Glutamatergic neuron (in vitro differentiated cells): ENCODE measurements around the gene RGP1. TPM values are rescaled to one million over a fixed set of nuclear protein-coding genes. Genes with fewer than 3 reads are reported as not detected.

Experiments
- DNase-seq: peaks from one replicate; pipeline ENCODE4 v3.0.0; 2022
- H3K27ac Mint-ChIP-seq: one replicate; pipeline ENCODE4 v1.8.0; 2020; ENCODE audit warnings: mild to moderate bottlenecking, mixed read lengths, inconsistent platforms; ENCODE audit not compliant: unreplicated experiment
- H3K27me3 Mint-ChIP-seq: one replicate; pipeline ENCODE4 v1.8.0; 2020; ENCODE audit warnings: mild to moderate bottlenecking, moderate library complexity, mixed read lengths, inconsistent platforms; ENCODE audit not compliant: unreplicated experiment
- H3K36me3 Mint-ChIP-seq: one replicate; pipeline ENCODE4 v1.8.0; 2020; ENCODE audit warnings: mild to moderate bottlenecking, mixed read lengths, inconsistent platforms; ENCODE audit not compliant: unreplicated experiment
- H3K4me1 Mint-ChIP-seq: one replicate; pipeline ENCODE4 v1.8.0; 2020; ENCODE audit warnings: mild to moderate bottlenecking, low read depth, mixed read lengths, inconsistent platforms; ENCODE audit not compliant: unreplicated experiment
- H3K4me3 Mint-ChIP-seq: one replicate; pipeline ENCODE4 v1.8.0; 2020; ENCODE audit warnings: mild to moderate bottlenecking, mixed read lengths, inconsistent platforms; ENCODE audit not compliant: unreplicated experiment
- H3K9me3 Mint-ChIP-seq: one replicate; pipeline ENCODE4 v1.8.0; 2020; ENCODE audit warnings: mild to moderate bottlenecking, moderate library complexity, mixed read lengths, inconsistent platforms; ENCODE audit not compliant: unreplicated experiment
- total RNA-seq: library from RNA; stranded (reverse); fragmentation: NEBNext Ultra II Directional; extraction: Animal tissue kit (Norgen Biotek cat#: 25700); gene quantifications from one replicate; pipeline ENCODE4 v1.2.1, GENCODE V29; 2021; ENCODE audit not compliant: unreplicated experiment
- TF ChIP-seq, protein P1 (sequence below): fragments of 200-600 bp; sonication (generic); IDR thresholded peaks from one replicate; pipeline ENCODE4 v1.5.0; 2021; ENCODE audit not compliant: partially characterized antibody, unreplicated experiment

Gene RGP1
- total RNA-seq, 1 donor from 2014 or later = 44.0 TPM

DNA sequence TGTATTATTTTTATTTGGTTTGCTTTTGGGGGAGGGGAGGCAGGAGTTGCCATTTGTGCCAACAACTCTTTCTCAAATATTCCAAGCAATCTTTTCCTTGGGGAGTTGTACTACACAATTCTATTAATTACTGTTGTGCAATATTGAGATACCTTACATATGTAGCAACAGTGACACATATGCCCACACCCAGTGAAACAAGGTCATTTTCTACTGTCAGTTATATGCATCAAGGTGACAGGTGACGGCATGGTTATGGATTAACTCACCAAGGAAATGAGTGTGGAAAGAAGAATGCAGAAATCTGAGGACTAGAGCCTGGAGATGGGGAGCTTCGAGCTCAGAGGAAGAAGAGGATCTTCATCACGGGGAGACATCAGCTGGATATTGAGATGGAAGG is 22.9 kb downstream of the RGP1 start:
- no peak for DNase-seq
- Mint-ChIP-seq H3K27me3 (peaks cover 3% of the 10 kb centered on the region), H3K36me3 (no peaks in the 10 kb centered on the region), H3K27ac (no peak overlapping the region), H3K9me3 (no peaks in the 10 kb centered on the region), H3K4me1 (peaks cover 13% of the 10 kb centered on the region), H3K4me3 (no peak overlapping the region)
- TF ChIP-seq, protein P1, sequence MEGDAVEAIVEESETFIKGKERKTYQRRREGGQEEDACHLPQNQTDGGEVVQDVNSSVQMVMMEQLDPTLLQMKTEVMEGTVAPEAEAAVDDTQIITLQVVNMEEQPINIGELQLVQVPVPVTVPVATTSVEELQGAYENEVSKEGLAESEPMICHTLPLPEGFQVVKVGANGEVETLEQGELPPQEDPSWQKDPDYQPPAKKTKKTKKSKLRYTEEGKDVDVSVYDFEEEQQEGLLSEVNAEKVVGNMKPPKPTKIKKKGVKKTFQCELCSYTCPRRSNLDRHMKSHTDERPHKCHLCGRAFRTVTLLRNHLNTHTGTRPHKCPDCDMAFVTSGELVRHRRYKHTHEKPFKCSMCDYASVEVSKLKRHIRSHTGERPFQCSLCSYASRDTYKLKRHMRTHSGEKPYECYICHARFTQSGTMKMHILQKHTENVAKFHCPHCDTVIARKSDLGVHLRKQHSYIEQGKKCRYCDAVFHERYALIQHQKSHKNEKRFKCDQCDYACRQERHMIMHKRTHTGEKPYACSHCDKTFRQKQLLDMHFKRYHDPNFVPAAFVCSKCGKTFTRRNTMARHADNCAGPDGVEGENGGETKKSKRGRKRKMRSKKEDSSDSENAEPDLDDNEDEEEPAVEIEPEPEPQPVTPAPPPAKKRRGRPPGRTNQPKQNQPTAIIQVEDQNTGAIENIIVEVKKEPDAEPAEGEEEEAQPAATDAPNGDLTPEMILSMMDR = no peak

DNA sequence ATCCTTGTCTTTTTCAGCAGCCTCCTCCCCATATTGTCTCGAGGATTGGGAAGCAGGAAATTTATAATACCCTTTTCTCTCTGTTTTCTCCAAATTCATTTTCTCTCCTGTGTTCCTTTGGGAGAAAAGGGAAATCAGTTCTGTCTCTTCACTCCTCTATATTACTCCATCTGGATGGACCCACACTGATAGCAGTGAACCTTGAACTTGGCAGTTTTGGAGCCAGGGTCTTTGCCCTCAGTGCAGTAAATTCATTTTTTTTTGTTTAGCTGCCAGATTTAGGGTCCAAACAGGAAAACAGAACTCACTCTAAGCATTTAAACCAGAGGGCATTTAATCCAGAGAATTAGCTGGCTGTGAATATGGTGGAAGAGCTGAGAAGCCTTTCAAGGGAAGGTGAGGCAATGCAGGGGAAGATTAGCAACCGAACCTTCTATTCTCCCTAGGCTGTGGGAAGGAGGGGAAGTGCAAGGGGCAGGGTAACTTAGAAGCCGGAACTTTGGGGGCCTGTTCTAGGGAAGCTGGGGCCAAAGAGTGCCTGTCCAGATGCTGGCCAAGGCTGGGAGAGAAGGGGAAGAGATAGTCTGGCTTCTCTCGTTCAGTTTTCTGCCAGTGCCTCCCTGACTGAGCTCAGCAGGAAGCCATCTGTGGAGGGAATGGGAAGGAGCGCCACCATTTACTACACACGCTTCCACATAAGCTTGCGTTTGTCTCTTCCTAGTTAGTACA is 26.0 kb downstream of the RGP1 start:
- H3K4me1 Mint-ChIP-seq = peaks cover 13% of the 10 kb centered on the region
- TF ChIP-seq, protein P1 = no peak
- no peaks in the 10 kb centered on the region for H3K9me3 Mint-ChIP-seq
- H3K27ac Mint-ChIP-seq = peak overlapping the region; percentile 8
- H3K4me3 Mint-ChIP-seq = no peak overlapping the region
- no peak for DNase-seq
- H3K27me3 Mint-ChIP-seq = peaks cover 3% of the 10 kb centered on the region
- H3K36me3 Mint-ChIP-seq = no peaks in the 10 kb centered on the region

DNA sequence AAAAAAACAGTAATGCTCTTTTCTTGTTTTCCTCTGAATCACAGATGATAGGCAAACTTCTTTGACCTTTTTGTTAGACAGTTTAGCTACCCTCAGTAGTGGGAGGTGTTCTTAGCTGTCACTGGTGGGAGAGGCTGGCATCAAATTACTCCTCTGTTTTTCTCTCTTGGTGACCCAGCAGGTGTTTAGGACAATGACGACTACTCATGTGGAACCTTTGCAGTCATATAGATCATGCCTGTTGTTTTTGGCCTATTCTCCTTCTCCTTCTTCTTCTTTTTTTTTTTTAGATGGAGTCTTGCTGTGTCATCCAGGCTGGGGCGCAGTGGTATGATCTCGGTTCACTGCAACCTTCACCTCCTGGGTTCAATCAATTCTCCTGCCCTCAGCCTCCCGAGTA is 26.9 kb downstream of the RGP1 start:
- no peak overlapping the region for H3K27ac Mint-ChIP-seq
- no peaks in the 10 kb centered on the region for H3K9me3 Mint-ChIP-seq
- no peak for DNase-seq
- peaks cover 3% of the 10 kb centered on the region for H3K27me3 Mint-ChIP-seq
- no peak overlapping the region for H3K4me3 Mint-ChIP-seq
- H3K4me1 Mint-ChIP-seq = peaks cover 13% of the 10 kb centered on the region
- no peaks in the 10 kb centered on the region for H3K36me3 Mint-ChIP-seq
- TF ChIP-seq, protein P1 = no peak

DNA sequence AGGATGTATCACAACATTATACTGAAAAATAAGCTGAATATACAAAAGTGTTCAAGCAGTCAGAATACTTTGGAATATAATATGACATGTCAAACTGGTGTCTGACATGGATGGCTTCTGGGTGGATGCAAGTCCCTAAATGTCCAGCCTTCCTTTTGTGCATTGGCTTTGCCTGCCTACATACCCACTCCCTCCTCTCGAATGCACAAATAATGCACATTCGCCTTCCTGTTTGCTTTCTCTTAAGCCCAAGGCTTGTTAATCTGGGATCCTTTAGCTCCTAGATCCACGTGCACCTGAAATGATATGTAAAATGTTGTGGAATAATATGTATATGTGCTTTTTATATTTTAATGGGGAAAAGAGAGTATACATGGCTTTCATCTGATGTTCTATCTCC is 29.4 kb downstream of the RGP1 start:
- peaks cover 13% of the 10 kb centered on the region for H3K4me1 Mint-ChIP-seq
- no peak overlapping the region for H3K27ac Mint-ChIP-seq
- no peaks in the 10 kb centered on the region for H3K9me3 Mint-ChIP-seq
- peaks cover 3% of the 10 kb centered on the region for H3K27me3 Mint-ChIP-seq
- no peak for DNase-seq
- no peaks in the 10 kb centered on the region for H3K36me3 Mint-ChIP-seq
- TF ChIP-seq, protein P1 = no peak
- H3K4me3 Mint-ChIP-seq = no peak overlapping the region

DNA sequence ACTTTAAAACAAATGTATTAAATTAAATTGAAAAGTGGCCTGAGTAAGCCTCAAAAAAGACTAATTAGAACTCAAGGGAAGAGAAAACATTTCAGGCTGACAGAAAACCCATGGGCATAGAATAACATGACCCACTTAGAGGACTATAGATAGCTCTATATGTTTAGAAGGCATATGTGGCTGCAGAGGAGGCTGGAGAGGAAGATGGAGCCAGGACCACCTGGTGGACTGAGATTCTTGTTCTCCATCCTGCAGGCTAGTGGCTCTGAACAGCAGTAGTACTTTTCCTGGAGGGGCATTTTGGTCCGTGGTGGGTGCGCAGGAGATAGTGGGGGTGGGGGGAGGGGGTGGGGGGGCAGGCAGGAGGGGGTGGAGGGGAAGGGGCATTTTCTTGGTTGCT is 32.0 kb downstream of the RGP1 start:
- Mint-ChIP-seq H3K27me3 (peaks cover 3% of the 10 kb centered on the region), H3K4me3 (no peak overlapping the region), H3K4me1 (peaks cover 1% of the 10 kb centered on the region), H3K36me3 (no peaks in the 10 kb centered on the region), H3K27ac (no peak overlapping the region), H3K9me3 (peaks cover 1% of the 10 kb centered on the region)
- no peak for DNase-seq
- TF ChIP-seq, protein P1 = no peak
